HEK293 (cell line): ENCODE measurements around the gene PPP1R9B.

Source experiments
- CTCF ChIA-PET: fragments of 350-600 bp; formaldehyde crosslinking; extraction: SDS; loops from one replicate; lab custom pipeline; 2021; ENCODE audit warnings: antibody characterized with exemption; lab: Yijun Ruan, JAX
- POLR2A ChIA-PET: fragments of 300-600 bp; formaldehyde crosslinking; extraction: SDS; loops from one replicate; lab custom pipeline; 2020; ENCODE audit warnings: antibody characterized with exemption, inconsistent platforms; lab: Yijun Ruan, JAX
- H3K27ac ChIP-seq: fragments of 200-500 bp; sonication (Bioruptor generic); 2 replicates; pipeline ENCODE4 v1.5.1; 2014; ENCODE audit warnings: low read depth, low read length, control low read depth, inconsistent platforms; ENCODE audit errors: extremely low read depth
- H3K36me3 ChIP-seq, 2 experiments: fragments of 200-500 bp in 1 of 2; sonication (Bioruptor generic) in 1 of 2; 1 replicate in 1 of 2; 2 replicates in 1 of 2; pipeline ENCODE4 v1.5.1; 2014 to 2017; ENCODE audit warnings: inconsistent platforms in 2 of 2, low read length in 2 of 2; ENCODE audit not compliant: control insufficient read depth in 2 of 2, insufficient read depth in 1 of 2
- H3K4me1 ChIP-seq: fragments of 200-500 bp; sonication (Bioruptor generic); 2 replicates; pipeline ENCODE4 v1.5.1; 2014; ENCODE audit warnings: mild to moderate bottlenecking, low read length, inconsistent platforms; ENCODE audit not compliant: control insufficient read depth, insufficient read depth
- H3K4me3 ChIP-seq: 2 replicates; pipeline ENCODE4 v1.5.1; 2011; ENCODE audit warnings: low read depth, mild to moderate bottlenecking, control low read depth, low read length, moderate library complexity
- H3K9me3 ChIP-seq: fragments of 200-500 bp; sonication (Bioruptor generic); 2 replicates; pipeline ENCODE4 v1.5.1; 2014; ENCODE audit warnings: low read depth, low read length, inconsistent platforms; ENCODE audit not compliant: control insufficient read depth, insufficient read depth
- IKZF3 ChIP-seq: fragments of 450-650 bp; IDR thresholded peaks from 2 replicates; pipeline ENCODE4 v1.5.0; 2018; ENCODE audit warnings: missing biosample characterization, mild to moderate bottlenecking, missing genetic modification characterization, moderate library complexity
- SP3 ChIP-seq: fragments of 450-650 bp; formaldehyde crosslinking; IDR thresholded peaks from 2 replicates; pipeline ENCODE4 v1.5.1; 2016; ENCODE audit warnings: missing biosample characterization, missing genetic modification characterization
- TRIM28 ChIP-seq: IDR thresholded peaks from 2 replicates; pipeline ENCODE4 v1.6.1; 2011; ENCODE audit warnings: low read length, control low read depth, borderline replicate concordance
- ZBTB17 ChIP-seq: fragments of 450-650 bp; formaldehyde crosslinking; IDR thresholded peaks from 2 replicates; pipeline ENCODE4 v1.5.1; 2016; ENCODE audit warnings: missing biosample characterization, missing genetic modification characterization
- ZBTB26 ChIP-seq: fragments of 450-650 bp; formaldehyde crosslinking; optimal IDR thresholded peaks from 2 replicates; pipeline ENCODE3; 2016; ENCODE audit warnings: missing biosample characterization, mild to moderate bottlenecking, missing genetic modification characterization
- ZNF10 ChIP-seq: fragments of 450-650 bp; formaldehyde crosslinking; IDR thresholded peaks from 2 replicates; pipeline ENCODE4 v1.5.1; 2017; ENCODE audit warnings: missing biosample characterization, missing genetic modification characterization
- ZNF140 ChIP-seq: fragments of 450-650 bp; formaldehyde crosslinking; IDR thresholded peaks from 2 replicates; pipeline ENCODE4 v1.5.1; 2016; ENCODE audit warnings: missing biosample characterization, missing genetic modification characterization
- ZNF146 ChIP-seq: fragments of 450-650 bp; formaldehyde crosslinking; IDR thresholded peaks from 2 replicates; pipeline ENCODE4 v1.5.1; 2016; ENCODE audit warnings: missing biosample characterization, missing genetic modification characterization
- ZNF2 ChIP-seq: fragments of 450-650 bp; formaldehyde crosslinking; IDR thresholded peaks from 2 replicates; pipeline ENCODE4 v1.5.1; 2016; ENCODE audit warnings: missing biosample characterization, missing genetic modification characterization
- ZNF335 ChIP-seq: fragments of 450-650 bp; formaldehyde crosslinking; conservative IDR thresholded peaks from 2 replicates; pipeline ENCODE4 v1.5.1; 2016; ENCODE audit warnings: missing biosample characterization, missing genetic modification characterization
- ZNF394 ChIP-seq: fragments of 450-650 bp; formaldehyde crosslinking; IDR thresholded peaks from 2 replicates; pipeline ENCODE4 v1.5.1; 2016; ENCODE audit warnings: missing biosample characterization, missing genetic modification characterization, mild to moderate bottlenecking, moderate library complexity, borderline replicate concordance
- ZNF473 ChIP-seq: fragments of 450-650 bp; formaldehyde crosslinking; IDR thresholded peaks from 2 replicates; pipeline ENCODE4 v1.5.1; 2017; ENCODE audit warnings: missing biosample characterization, missing genetic modification characterization
- ZNF561 ChIP-seq: fragments of 450-650 bp; IDR thresholded peaks from 2 replicates; pipeline ENCODE4 v1.5.1; 2018; ENCODE audit warnings: missing biosample characterization, missing genetic modification characterization, borderline replicate concordance
- ZNF596 ChIP-seq: fragments of 450-650 bp; IDR thresholded peaks from 2 replicates; pipeline ENCODE4 v1.5.0; 2018; ENCODE audit warnings: missing biosample characterization, mild to moderate bottlenecking, missing genetic modification characterization, moderate library complexity
- ZNF654 ChIP-seq: fragments of 450-650 bp; formaldehyde crosslinking; IDR thresholded peaks from 2 replicates; pipeline ENCODE4 v1.5.1; 2016; ENCODE audit warnings: low read depth, missing biosample characterization, missing genetic modification characterization
- ZNF660 ChIP-seq: fragments of 450-650 bp; IDR thresholded peaks from 2 replicates; pipeline ENCODE4 v1.5.1; 2018; ENCODE audit warnings: missing biosample characterization, mild to moderate bottlenecking, missing genetic modification characterization
- ZNF664 ChIP-seq: fragments of 450-650 bp; formaldehyde crosslinking; IDR thresholded peaks from 2 replicates; pipeline ENCODE4 v1.5.1; 2016; ENCODE audit warnings: missing biosample characterization, missing genetic modification characterization
- TF ChIP-seq, protein P1 (sequence below): fragments of 450-650 bp; formaldehyde crosslinking; IDR thresholded peaks from 2 replicates; pipeline ENCODE4 v1.5.1; 2016; ENCODE audit warnings: missing biosample characterization, missing genetic modification characterization
- TF ChIP-seq, protein P2 (sequence below): fragments of 450-650 bp; IDR thresholded peaks from 2 replicates; pipeline ENCODE4 v1.5.1; 2018; ENCODE audit warnings: missing biosample characterization, missing genetic modification characterization
- TF ChIP-seq, protein P3 (sequence below): fragments of 450-650 bp; formaldehyde crosslinking; IDR thresholded peaks from 2 replicates; pipeline ENCODE4 v1.5.1; 2016; ENCODE audit warnings: missing biosample characterization, missing genetic modification characterization
- TF ChIP-seq, protein P4 (sequence below): fragments of 450-650 bp; formaldehyde crosslinking; IDR thresholded peaks from 2 replicates; pipeline ENCODE4 v1.5.1; 2016; ENCODE audit warnings: missing biosample characterization, missing genetic modification characterization, borderline replicate concordance

The PPP1R9B gene

GRCh38 chr17:50094243-50094752, 56.2 kb downstream of the PPP1R9B start:
- ChIA-PET CTCF (interaction anchor here (0.6 to 5.3 kb wide), 97 partner anchors 9 to 737 kb away, joined by 3 to 101 read pairs (median 4); partner anchors contain the start of genes COL1A1, DLX3, ITGA3 and LRRC59), POLR2A (interaction anchor here (0.8 to 2.3 kb wide), 6 partner anchors 38 to 306 kb away, joined by 3 to 12 read pairs (median 5); partner anchors contain the start of genes ITGA3 and KAT7)
- peak overlapping the region; percentile 45 for H3K27ac ChIP-seq
- H3K9me3 ChIP-seq: no peaks in the 10 kb centered on the region
- peaks cover 0 to 28% of the 10 kb centered on the region in 2 experiments; a peak in 1 of 3 replicates for H3K36me3 ChIP-seq
- peak overlapping the region; percentile 35 for H3K4me3 ChIP-seq
- H3K4me1 ChIP-seq: 0 out of 2 replicates have a peak, but pooled peaks cover 2% of the 10 kb centered on the region
- TF ChIP-seq ZNF664 (tag by site-specific recombination) (0 out of 2 replicates have a peak, but pooled peaks have one; percentile 1), ZNF473 (tag by site-specific recombination) (no peak), SP3 (tag by site-specific recombination) (no peak), ZNF146 (no peak), ZBTB17 (tag by site-specific recombination) (peak; percentile 22; the same call in 1 of the 2 replicates), ZNF335 (tag by site-specific recombination) (peak; percentile 64), ZBTB26 (tag by site-specific recombination) (no peak), IKZF3 (tag by site-specific recombination) (peak; percentile 78; the same call in 1 of the 2 replicates), ZNF660 (tag by site-specific recombination) (0 out of 2 replicates have a peak, but pooled peaks have one; percentile 54), ZNF561 (peak; percentile 30; the same call in 1 of the 2 replicates), ZNF2 (peak; percentile 80), ZNF394 (peak; percentile 70; the same call in 1 of the 2 replicates), ZNF654 (tag by site-specific recombination) (peak; percentile 70), TRIM28 (peak; percentile 73), ZNF10 (tag by site-specific recombination) (0 out of 2 replicates have a peak, but pooled peaks have one; percentile 23)
- TF ChIP-seq, protein P1, sequence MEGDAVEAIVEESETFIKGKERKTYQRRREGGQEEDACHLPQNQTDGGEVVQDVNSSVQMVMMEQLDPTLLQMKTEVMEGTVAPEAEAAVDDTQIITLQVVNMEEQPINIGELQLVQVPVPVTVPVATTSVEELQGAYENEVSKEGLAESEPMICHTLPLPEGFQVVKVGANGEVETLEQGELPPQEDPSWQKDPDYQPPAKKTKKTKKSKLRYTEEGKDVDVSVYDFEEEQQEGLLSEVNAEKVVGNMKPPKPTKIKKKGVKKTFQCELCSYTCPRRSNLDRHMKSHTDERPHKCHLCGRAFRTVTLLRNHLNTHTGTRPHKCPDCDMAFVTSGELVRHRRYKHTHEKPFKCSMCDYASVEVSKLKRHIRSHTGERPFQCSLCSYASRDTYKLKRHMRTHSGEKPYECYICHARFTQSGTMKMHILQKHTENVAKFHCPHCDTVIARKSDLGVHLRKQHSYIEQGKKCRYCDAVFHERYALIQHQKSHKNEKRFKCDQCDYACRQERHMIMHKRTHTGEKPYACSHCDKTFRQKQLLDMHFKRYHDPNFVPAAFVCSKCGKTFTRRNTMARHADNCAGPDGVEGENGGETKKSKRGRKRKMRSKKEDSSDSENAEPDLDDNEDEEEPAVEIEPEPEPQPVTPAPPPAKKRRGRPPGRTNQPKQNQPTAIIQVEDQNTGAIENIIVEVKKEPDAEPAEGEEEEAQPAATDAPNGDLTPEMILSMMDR (tag by site-specific recombination): peak; percentile 73
- TF ChIP-seq, protein P2, sequence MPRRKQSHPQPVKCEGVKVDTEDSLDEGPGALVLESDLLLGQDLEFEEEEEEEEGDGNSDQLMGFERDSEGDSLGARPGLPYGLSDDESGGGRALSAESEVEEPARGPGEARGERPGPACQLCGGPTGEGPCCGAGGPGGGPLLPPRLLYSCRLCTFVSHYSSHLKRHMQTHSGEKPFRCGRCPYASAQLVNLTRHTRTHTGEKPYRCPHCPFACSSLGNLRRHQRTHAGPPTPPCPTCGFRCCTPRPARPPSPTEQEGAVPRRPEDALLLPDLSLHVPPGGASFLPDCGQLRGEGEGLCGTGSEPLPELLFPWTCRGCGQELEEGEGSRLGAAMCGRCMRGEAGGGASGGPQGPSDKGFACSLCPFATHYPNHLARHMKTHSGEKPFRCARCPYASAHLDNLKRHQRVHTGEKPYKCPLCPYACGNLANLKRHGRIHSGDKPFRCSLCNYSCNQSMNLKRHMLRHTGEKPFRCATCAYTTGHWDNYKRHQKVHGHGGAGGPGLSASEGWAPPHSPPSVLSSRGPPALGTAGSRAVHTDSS (tag by site-specific recombination): 0 out of 2 replicates have a peak, but pooled peaks have one; percentile 22

GRCh38 chr17:50093807-50094206, 56.7 kb downstream of the PPP1R9B start:
- Histone ChIP-seq H3K27ac (no peak overlapping the region), H3K4me1 (0 out of 2 replicates have a peak, but pooled peaks cover 2% of the 10 kb centered on the region), H3K9me3 (no peaks in the 10 kb centered on the region), H3K36me3 (peaks cover 0 to 23% of the 10 kb centered on the region in 2 experiments; a peak in 1 of 3 replicates), H3K4me3 (no peak overlapping the region)
- POLR2A ChIA-PET: interaction anchor here (0.6 to 2.3 kb wide), 7 partner anchors 38 to 305 kb away, joined by 3 to 12 read pairs (median 5); partner anchors contain the start of genes ITGA3 and KAT7
- CTCF ChIA-PET: interaction anchor here (0.6 to 5.3 kb wide), 80 partner anchors 8 to 736 kb away, joined by 3 to 101 read pairs (median 4); partner anchors contain the start of genes COL1A1, DLX3, ITGA3 and LRRC59
- TF ChIP-seq, protein P3, sequence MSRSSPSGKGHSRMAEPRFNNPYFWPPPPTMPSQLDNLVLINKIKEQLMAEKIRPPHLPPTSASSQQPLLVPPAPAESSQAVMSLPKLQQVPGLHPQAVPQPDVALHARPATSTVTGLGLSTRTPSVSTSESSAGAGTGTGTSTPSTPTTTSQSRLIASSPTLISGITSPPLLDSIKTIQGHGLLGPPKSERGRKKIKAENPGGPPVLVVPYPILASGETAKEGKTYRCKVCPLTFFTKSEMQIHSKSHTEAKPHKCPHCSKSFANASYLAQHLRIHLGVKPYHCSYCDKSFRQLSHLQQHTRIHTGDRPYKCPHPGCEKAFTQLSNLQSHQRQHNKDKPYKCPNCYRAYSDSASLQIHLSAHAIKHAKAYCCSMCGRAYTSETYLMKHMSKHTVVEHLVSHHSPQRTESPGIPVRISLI: peak; percentile 95
- no peak for TF ChIP-seq ZNF596 (tag by site-specific recombination)
- TF ChIP-seq, protein P4, sequence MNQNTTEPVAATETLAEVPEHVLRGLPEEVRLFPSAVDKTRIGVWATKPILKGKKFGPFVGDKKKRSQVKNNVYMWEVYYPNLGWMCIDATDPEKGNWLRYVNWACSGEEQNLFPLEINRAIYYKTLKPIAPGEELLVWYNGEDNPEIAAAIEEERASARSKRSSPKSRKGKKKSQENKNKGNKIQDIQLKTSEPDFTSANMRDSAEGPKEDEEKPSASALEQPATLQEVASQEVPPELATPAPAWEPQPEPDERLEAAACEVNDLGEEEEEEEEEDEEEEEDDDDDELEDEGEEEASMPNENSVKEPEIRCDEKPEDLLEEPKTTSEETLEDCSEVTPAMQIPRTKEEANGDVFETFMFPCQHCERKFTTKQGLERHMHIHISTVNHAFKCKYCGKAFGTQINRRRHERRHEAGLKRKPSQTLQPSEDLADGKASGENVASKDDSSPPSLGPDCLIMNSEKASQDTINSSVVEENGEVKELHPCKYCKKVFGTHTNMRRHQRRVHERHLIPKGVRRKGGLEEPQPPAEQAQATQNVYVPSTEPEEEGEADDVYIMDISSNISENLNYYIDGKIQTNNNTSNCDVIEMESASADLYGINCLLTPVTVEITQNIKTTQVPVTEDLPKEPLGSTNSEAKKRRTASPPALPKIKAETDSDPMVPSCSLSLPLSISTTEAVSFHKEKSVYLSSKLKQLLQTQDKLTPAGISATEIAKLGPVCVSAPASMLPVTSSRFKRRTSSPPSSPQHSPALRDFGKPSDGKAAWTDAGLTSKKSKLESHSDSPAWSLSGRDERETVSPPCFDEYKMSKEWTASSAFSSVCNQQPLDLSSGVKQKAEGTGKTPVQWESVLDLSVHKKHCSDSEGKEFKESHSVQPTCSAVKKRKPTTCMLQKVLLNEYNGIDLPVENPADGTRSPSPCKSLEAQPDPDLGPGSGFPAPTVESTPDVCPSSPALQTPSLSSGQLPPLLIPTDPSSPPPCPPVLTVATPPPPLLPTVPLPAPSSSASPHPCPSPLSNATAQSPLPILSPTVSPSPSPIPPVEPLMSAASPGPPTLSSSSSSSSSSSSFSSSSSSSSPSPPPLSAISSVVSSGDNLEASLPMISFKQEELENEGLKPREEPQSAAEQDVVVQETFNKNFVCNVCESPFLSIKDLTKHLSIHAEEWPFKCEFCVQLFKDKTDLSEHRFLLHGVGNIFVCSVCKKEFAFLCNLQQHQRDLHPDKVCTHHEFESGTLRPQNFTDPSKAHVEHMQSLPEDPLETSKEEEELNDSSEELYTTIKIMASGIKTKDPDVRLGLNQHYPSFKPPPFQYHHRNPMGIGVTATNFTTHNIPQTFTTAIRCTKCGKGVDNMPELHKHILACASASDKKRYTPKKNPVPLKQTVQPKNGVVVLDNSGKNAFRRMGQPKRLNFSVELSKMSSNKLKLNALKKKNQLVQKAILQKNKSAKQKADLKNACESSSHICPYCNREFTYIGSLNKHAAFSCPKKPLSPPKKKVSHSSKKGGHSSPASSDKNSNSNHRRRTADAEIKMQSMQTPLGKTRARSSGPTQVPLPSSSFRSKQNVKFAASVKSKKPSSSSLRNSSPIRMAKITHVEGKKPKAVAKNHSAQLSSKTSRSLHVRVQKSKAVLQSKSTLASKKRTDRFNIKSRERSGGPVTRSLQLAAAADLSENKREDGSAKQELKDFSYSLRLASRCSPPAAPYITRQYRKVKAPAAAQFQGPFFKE (tag by site-specific recombination): no peak
- TF ChIP-seq ZNF140 (tag by site-specific recombination): no peak
